BE2C (cell line): ENCODE measurements around the gene SAT1.

Experiments used
- DNase-seq: peaks from one replicate; pipeline ENCODE4 v3.0.0-alpha.2; 2020
- H3K27me3 ChIP-seq: fragments of 250-450 bp; sonication (Bioruptor Pico); 2 replicates; pipeline ENCODE4 v1.5.1; 2020; ENCODE audit warnings: mild to moderate bottlenecking
- H3K36me3 ChIP-seq: fragments of 250-450 bp; sonication (Bioruptor Pico); 2 replicates; pipeline ENCODE4 v1.5.1; 2020; ENCODE audit warnings: mild to moderate bottlenecking
- H3K4me1 ChIP-seq: fragments of 250-450 bp; sonication (Bioruptor Pico); 2 replicates; pipeline ENCODE4 v1.5.1; 2020
- H3K4me3 ChIP-seq: 2 replicates; pipeline ENCODE4 v1.5.1; 2011; ENCODE audit warnings: low read depth, low read length
- H3K9me3 ChIP-seq: fragments of 250-450 bp; sonication (Bioruptor Pico); 2 replicates; pipeline ENCODE4 v1.5.1; 2020
- TF ChIP-seq, protein P1 (sequence below): IDR thresholded peaks from 2 replicates; pipeline ENCODE4 v1.5.1; 2012; ENCODE audit warnings: mild to moderate bottlenecking, low read depth, low read length

SAT1 gene

GRCh38 chrX:23745786-23746185, 37.2 kb upstream of the SAT1 start:
- Histone ChIP-seq H3K9me3 (no peaks in the 10 kb centered on the region), H3K4me3 (no peak overlapping the region), H3K4me1 (no peaks in the 10 kb centered on the region), H3K27me3 (no peaks in the 10 kb centered on the region), H3K36me3 (no peaks in the 10 kb centered on the region)
- DNase-seq: no peak
- TF ChIP-seq, protein P1, sequence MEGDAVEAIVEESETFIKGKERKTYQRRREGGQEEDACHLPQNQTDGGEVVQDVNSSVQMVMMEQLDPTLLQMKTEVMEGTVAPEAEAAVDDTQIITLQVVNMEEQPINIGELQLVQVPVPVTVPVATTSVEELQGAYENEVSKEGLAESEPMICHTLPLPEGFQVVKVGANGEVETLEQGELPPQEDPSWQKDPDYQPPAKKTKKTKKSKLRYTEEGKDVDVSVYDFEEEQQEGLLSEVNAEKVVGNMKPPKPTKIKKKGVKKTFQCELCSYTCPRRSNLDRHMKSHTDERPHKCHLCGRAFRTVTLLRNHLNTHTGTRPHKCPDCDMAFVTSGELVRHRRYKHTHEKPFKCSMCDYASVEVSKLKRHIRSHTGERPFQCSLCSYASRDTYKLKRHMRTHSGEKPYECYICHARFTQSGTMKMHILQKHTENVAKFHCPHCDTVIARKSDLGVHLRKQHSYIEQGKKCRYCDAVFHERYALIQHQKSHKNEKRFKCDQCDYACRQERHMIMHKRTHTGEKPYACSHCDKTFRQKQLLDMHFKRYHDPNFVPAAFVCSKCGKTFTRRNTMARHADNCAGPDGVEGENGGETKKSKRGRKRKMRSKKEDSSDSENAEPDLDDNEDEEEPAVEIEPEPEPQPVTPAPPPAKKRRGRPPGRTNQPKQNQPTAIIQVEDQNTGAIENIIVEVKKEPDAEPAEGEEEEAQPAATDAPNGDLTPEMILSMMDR: no peak

- H3K9me3 ChIP-seq: no peaks in the 10 kb centered on the region
- no peak overlapping the region for H3K4me3 ChIP-seq
- TF ChIP-seq, protein P1: no peak
- H3K27me3 ChIP-seq: no peaks in the 10 kb centered on the region
- H3K36me3 ChIP-seq: no peaks in the 10 kb centered on the region
- H3K4me1 ChIP-seq: no peaks in the 10 kb centered on the region
- DNase-seq: no peak
Measured at GRCh38 chrX:23749129-23749528, 33.8 kb upstream of the SAT1 start.

GRCh38 chrX:23749576-23749975, 33.4 kb upstream of the SAT1 start:
- TF ChIP-seq, protein P1: no peak
- no peak for DNase-seq
- H3K4me3 ChIP-seq: no peak overlapping the region
- no peaks in the 10 kb centered on the region for H3K27me3 ChIP-seq
- H3K4me1 ChIP-seq: no peaks in the 10 kb centered on the region
- no peaks in the 10 kb centered on the region for H3K9me3 ChIP-seq
- no peaks in the 10 kb centered on the region for H3K36me3 ChIP-seq

- no peak for DNase-seq
- H3K27me3 ChIP-seq: no peaks in the 10 kb centered on the region
- no peaks in the 10 kb centered on the region for H3K4me1 ChIP-seq
- TF ChIP-seq, protein P1: no peak
- no peak overlapping the region for H3K4me3 ChIP-seq
- no peaks in the 10 kb centered on the region for H3K9me3 ChIP-seq
- no peaks in the 10 kb centered on the region for H3K36me3 ChIP-seq
Measured at GRCh38 chrX:23752740-23753415, 30.1 kb upstream of the SAT1 start.

DNA sequence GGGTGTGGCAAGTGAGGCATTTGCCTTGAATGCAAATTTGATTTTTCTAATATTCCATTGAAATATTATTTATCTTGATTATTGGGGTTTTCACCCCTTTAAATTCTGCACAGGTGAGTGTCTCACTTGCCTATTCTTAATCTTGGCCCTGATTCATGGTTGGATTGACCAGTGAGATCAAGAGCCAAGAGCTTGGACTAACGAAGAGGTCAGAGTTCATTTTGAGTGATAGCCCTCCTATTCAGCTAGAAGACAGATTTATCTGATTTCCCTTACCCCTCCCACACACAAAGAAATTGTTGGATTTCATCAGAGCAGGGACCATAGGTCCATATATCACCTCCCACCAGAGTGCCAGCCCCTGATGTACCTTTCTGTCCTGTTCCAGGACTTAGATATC, 28.3 kb upstream of the SAT1 start:
- TF ChIP-seq, protein P1: no peak
- Histone ChIP-seq H3K36me3 (no peaks in the 10 kb centered on the region), H3K27me3 (no peaks in the 10 kb centered on the region), H3K9me3 (no peaks in the 10 kb centered on the region), H3K4me3 (no peak overlapping the region), H3K4me1 (no peaks in the 10 kb centered on the region)
- no peak for DNase-seq

GRCh38 chrX:23756165-23756564, 26.8 kb upstream of the SAT1 start:
- TF ChIP-seq, protein P1: peak; percentile 63
- no peaks in the 10 kb centered on the region for H3K9me3 ChIP-seq
- H3K4me3 ChIP-seq: no peak overlapping the region
- no peaks in the 10 kb centered on the region for H3K36me3 ChIP-seq
- H3K4me1 ChIP-seq: no peaks in the 10 kb centered on the region
- peak; percentile 57 for DNase-seq
- no peaks in the 10 kb centered on the region for H3K27me3 ChIP-seq
